HepG2 (cell line): ENCODE data around the gene MPIG6B. TPM values are rescaled to one million over a fixed set of nuclear protein-coding genes. Genes with fewer than 3 reads are reported as not detected.

Experiments used
- CSRNP1 ChIP-seq: sonication (generic); formaldehyde crosslinking; IDR thresholded peaks from 2 replicates; pipeline ENCODE4 v1.8.1; 2023; ENCODE audit warnings: mild to moderate bottlenecking, missing genetic modification reagents
- EED ChIP-seq: sonication (generic); formaldehyde crosslinking; IDR thresholded peaks from 2 replicates; pipeline ENCODE4 v1.5.0; 2020; ENCODE audit warnings: mild to moderate bottlenecking, missing genetic modification reagents
- KDM3A ChIP-seq: IDR thresholded peaks from 2 replicates; pipeline ENCODE4 v1.6.1; 2018; ENCODE audit warnings: low read depth, missing compliant biosample characterization
- RBM39 ChIP-seq: fragments of 200-400 bp; formaldehyde crosslinking; IDR thresholded peaks from one replicate; pipeline ENCODE4 v1.6.1; 2018; ENCODE audit warnings: antibody characterized with exemption, mild to moderate bottlenecking, low read depth, low read length; ENCODE audit not compliant: poor library complexity, severe bottlenecking
- SP5 ChIP-seq: IDR thresholded peaks from 2 replicates; pipeline ENCODE4 v1.6.1; 2016; ENCODE audit warnings: low read depth, borderline replicate concordance
- ZBTB44 ChIP-seq: sonication (generic); formaldehyde crosslinking; IDR thresholded peaks from 2 replicates; pipeline ENCODE4 v1.4.0; 2020; ENCODE audit warnings: missing genetic modification reagents
- ZGPAT ChIP-seq: IDR thresholded peaks from 2 replicates; pipeline ENCODE4 v1.6.1; 2016; ENCODE audit warnings: mild to moderate bottlenecking
- ZNF275 ChIP-seq: sonication (generic); formaldehyde crosslinking; IDR thresholded peaks from 2 replicates; pipeline ENCODE4 v1.8.0; 2022; ENCODE audit warnings: missing genetic modification reagents, mild to moderate bottlenecking, inconsistent platforms, borderline replicate concordance
- ZNF414 ChIP-seq: sonication (generic); formaldehyde crosslinking; IDR thresholded peaks from 2 replicates; pipeline ENCODE4 v1.5.0; 2020; ENCODE audit warnings: missing genetic modification reagents
- ZNF609 ChIP-seq: sonication (generic); formaldehyde crosslinking; IDR thresholded peaks from 2 replicates; pipeline ENCODE4 v1.4.0; 2020; ENCODE audit warnings: mild to moderate bottlenecking, missing genetic modification reagents, borderline replicate concordance
- ZNF616 ChIP-seq: sonication (generic); formaldehyde crosslinking; IDR thresholded peaks from 2 replicates; pipeline ENCODE4 v1.5.0; 2020; ENCODE audit warnings: low read depth, mild to moderate bottlenecking, missing genetic modification reagents
- ZNF772 ChIP-seq: sonication (generic); formaldehyde crosslinking; IDR thresholded peaks from 2 replicates; pipeline ENCODE4 v1.5.0; 2020; ENCODE audit warnings: mild to moderate bottlenecking, missing genetic modification reagents
- ZNF839 ChIP-seq: sonication (generic); formaldehyde crosslinking; IDR thresholded peaks from 2 replicates; pipeline ENCODE4 v1.4.0; 2020; ENCODE audit warnings: missing genetic modification reagents, mild to moderate bottlenecking, borderline replicate concordance
- ZNF883 ChIP-seq: sonication (generic); formaldehyde crosslinking; IDR thresholded peaks from 2 replicates; pipeline ENCODE4 v1.5.1; 2020; ENCODE audit warnings: mild to moderate bottlenecking, missing genetic modification reagents; ENCODE audit errors: not compliant biosample characterization
- polyA plus RNA-seq, 8 experiments: library from polyadenylated mRNA; depleted of rRNA in 3 of 8; stranded (reverse) in 7 of 8; unstranded in 1 of 8; fragments of >200 nt; fragmentation: Illumina TruSeq in 4 of 8; extraction: Trizol in 4 of 8; gene quantifications; 2 replicates each; pipeline versions ENCODE4 v1.2.1 to v1.2.3, GENCODE V29; 2011 to 2016; ENCODE audit warnings: low read depth in 4 of 8, missing spikeins in 1 of 8, mixed read lengths in 1 of 8; ENCODE audit not compliant: insufficient read depth in 1 of 8
- total RNA-seq, 5 experiments: library from RNA; depleted of rRNA; stranded (reverse); fragments of >200 nt; fragmentation: Illumina TruSeq; extraction: Trizol; gene quantifications; 2 replicates each; pipeline ENCODE4 v1.2.3, GENCODE V29; 2016; ENCODE audit warnings: low read depth in 1 of 5

The MPIG6B gene
- total and polyA plus RNA-seq, 2 of the 13 experiments (the other 11 are each of a cell fraction or from before 2014, with no cell fraction given): not detected

- no peak; the same call in 1 of the 2 replicates for TF ChIP-seq EED
- TF ChIP-seq KDM3A (CRISPR knock-in tag): 0 out of 2 replicates have a peak, but pooled peaks have one; percentile 61
- no peak for TF ChIP-seq ZBTB44
- TF ChIP-seq ZNF609: peak; percentile 87
- peak; percentile 100 for TF ChIP-seq ZNF883
- peak; percentile 98 for TF ChIP-seq ZNF616 (CRISPR knock-in tag)
- peak; percentile 79 for TF ChIP-seq ZGPAT (CRISPR knock-in tag)
- TF ChIP-seq ZNF414 (CRISPR knock-in tag): no peak; the same call in 1 of the 2 replicates
- TF ChIP-seq CSRNP1 (CRISPR knock-in tag): peak; percentile 100
- peak; percentile 84 for TF ChIP-seq ZNF772 (CRISPR knock-in tag)
- TF ChIP-seq RBM39: peak; percentile 83
- peak; percentile 83 for TF ChIP-seq ZNF839 (CRISPR knock-in tag)
- TF ChIP-seq SP5: peak; percentile 82
- TF ChIP-seq ZNF275 (CRISPR knock-in tag): peak; percentile 90; the same call in 1 of the 2 replicates
Observed at GRCh38 chr6:31739639-31740396, 16.6 kb downstream of the MPIG6B start, which contains the start of gene MSH5 (continued).
